A673 (cell line): Measurements from ENCODE around the gene DPEP3.

Source experiments
- CTCF ChIP-seq: fragments of 300-800, 200-600 bp; sonication (generic); conservative IDR thresholded peaks from 2 replicates; pipeline ENCODE4 v1.5.1; 2017; ENCODE audit warnings: low read depth, mild to moderate bottlenecking, antibody characterized with exemption, low read length, moderate library complexity, mixed read lengths
- EZH2 ChIP-seq: fragments of 200-600 bp; sonication (generic); IDR thresholded peaks from 2 replicates; pipeline ENCODE4 v1.6.1; 2017; ENCODE audit warnings: borderline replicate concordance, low read depth, mild to moderate bottlenecking, mixed read lengths, antibody characterized with exemption, low read length; ENCODE audit not compliant: poor library complexity, severe bottlenecking

- TF ChIP-seq CTCF (no peak), EZH2 (no peak)
Measured at GRCh38 chr16:67982011-67982696, 1.9 kb upstream of the DPEP3 start.
